Activated CD8-positive, alpha-beta memory T cell treated with anti-CD3 and anti-CD28 coated beads, Interleukin-2, amount 50 U/mL, for 1 hour (primary cell): Measurements from ENCODE around the gene PIEZO1.

Source experiments
- DNase-seq: peaks from one replicate; pipeline ENCODE4 v3.0.0-alpha.2; 2020; ENCODE audit errors: extremely low read depth

The PIEZO1 gene

GRCh38 chr16:88721815-88722755 lies 62.9 kb downstream of the PIEZO1 start:
- no peak for DNase-seq

- no peak for DNase-seq
These were observed 63.8 kb downstream of the PIEZO1 start for GRCh38 chr16:88721236-88721635.

GRCh38 chr16:88720396-88720970 lies 64.5 kb downstream of the PIEZO1 start:
- DNase-seq, result no peak

GRCh38 chr16:88719933-88720296 lies 65.1 kb downstream of the PIEZO1 start:
- no peak for DNase-seq

- DNase-seq, result no peak
These were observed 65.6 kb downstream of the PIEZO1 start for GRCh38 chr16:88719267-88719932.

GRCh38 chr16:88718178-88718577 lies 66.8 kb downstream of the PIEZO1 start:
- no peak for DNase-seq

- no peak for DNase-seq
These were observed 68.4 kb downstream of the PIEZO1 start for GRCh38 chr16:88716601-88717001.

- no peak for DNase-seq
These were observed 68.8 kb downstream of the PIEZO1 start for GRCh38 chr16:88716201-88716600.

GRCh38 chr16:88715312-88716190 lies 69.5 kb downstream of the PIEZO1 start:
- no peak for DNase-seq

- DNase-seq, result no peak
These were observed 70.4 kb downstream of the PIEZO1 start for GRCh38 chr16:88714420-88715302.

GRCh38 chr16:88713568-88714419 lies 71.2 kb downstream of the PIEZO1 start:
- DNase-seq, result no peak

GRCh38 chr16:88713054-88713453 lies 72.0 kb downstream of the PIEZO1 start:
- no peak for DNase-seq

GRCh38 chr16:88712362-88712979 lies 72.5 kb downstream of the PIEZO1 start:
- no peak for DNase-seq

- no peak for DNase-seq
These were observed 73.2 kb downstream of the PIEZO1 start for GRCh38 chr16:88711750-88712340.

GRCh38 chr16:88710556-88710955 lies 74.5 kb downstream of the PIEZO1 start:
- DNase-seq, result no peak

- no peak for DNase-seq
These were observed 77.8 kb downstream of the PIEZO1 start for GRCh38 chr16:88706965-88707826.

- DNase-seq, result peak; percentile 66
These were observed 78.6 kb downstream of the PIEZO1 start, which contains the start of the genes CTU2 and RNF166 for GRCh38 chr16:88706229-88706964. Gene CTU2 (plus strand): TSS chr16:88706503. CDS start chr16:88706531, 28 bp downstream. Gene RNF166 (minus strand): TSS chr16:88706408. CDS start chr16:88706325, 83 bp downstream.
